GM12878 (cell line): ENCODE data around the gene HOXC5. TPM values are rescaled to one million over a fixed set of nuclear protein-coding genes. Genes with fewer than 3 reads are reported as not detected.

ENCODE experiments used
- ATAC-seq: fragments of 200-7000 bp; cut with Tn5 transposase; 3 replicates; pipeline ENCODE4 v1.9.1; 2020; ENCODE audit warnings: mild to moderate bottlenecking, moderate library complexity
- BruUV-seq: library from RNA; stranded (reverse); fragments of 400-500 nt; replicated peaks from 2 replicates; lab custom pipeline; 2021; lab: Mats Ljungman, UMichigan
- CTCF ChIA-PET: fragments of 300-600 bp; sonication (Branson Sonifier 250); formaldehyde crosslinking; extraction: SDS; loops from one replicate; lab custom pipeline; 2021; ENCODE audit warnings: inconsistent platforms; lab: Yijun Ruan, JAX
- POLR2A ChIA-PET: fragments of 350-600 bp; formaldehyde crosslinking; extraction: SDS; loops from one replicate; lab custom pipeline; 2021; ENCODE audit warnings: inconsistent platforms; lab: Charles Lee
- RAD21 ChIA-PET: fragments of 300-600 bp; sonication (Branson Sonifier 250); formaldehyde crosslinking; loops from one replicate; lab custom pipeline; 2023; ENCODE audit warnings: antibody characterized with exemption; ENCODE audit not compliant: unreplicated experiment; lab: Charles Lee
- SMC1A ChIA-PET: fragments of 300-600 bp; sonication (Branson Sonifier 250); formaldehyde crosslinking; loops from one replicate; lab custom pipeline; 2023; ENCODE audit not compliant: unreplicated experiment, uncharacterized antibody; lab: Charles Lee
- DNase-seq: peaks from one replicate; pipeline ENCODE4 v3.0.0-alpha.2; 2011; ENCODE audit warnings: low read depth, low spot score
- FAIRE-seq: peaks from 3 replicates; lab custom pipeline; 2011; peaks lifted over from hg19 to GRCh38; lab: Jason Lieb, UNC
- H2AFZ ChIP-seq: 2 replicates; pipeline ENCODE4 v1.6.0; 2011; ENCODE audit warnings: low read depth, low read length, control low read depth; ENCODE audit not compliant: control insufficient read depth
- H3K27ac ChIP-seq: 2 replicates; pipeline ENCODE4 v1.5.1; 2011; ENCODE audit warnings: control low read depth; ENCODE audit not compliant: control insufficient read depth, insufficient read depth
- H3K27me3 ChIP-seq, 2 experiments: replicated peaks in 1 of 2; 2 replicates each; pipeline versions ENCODE4 v1.6.0 to v1.6.1; 2011; ENCODE audit warnings: low read length in 1 of 2; ENCODE audit not compliant: control insufficient read depth in 2 of 2, insufficient read depth in 2 of 2
- H3K36me3 ChIP-seq, 2 experiments: 2 replicates each; pipeline ENCODE4 v1.5.1; 2011; ENCODE audit warnings: low read length in 1 of 2; ENCODE audit not compliant: control insufficient read depth in 2 of 2, insufficient read depth in 2 of 2
- H3K4me1 ChIP-seq: 2 replicates; pipeline ENCODE4 v1.6.1; 2011; ENCODE audit warnings: mild to moderate bottlenecking, low read length, moderate library complexity, mixed read lengths; ENCODE audit not compliant: control insufficient read depth, insufficient read depth
- H3K4me2 ChIP-seq: 2 replicates; pipeline ENCODE4 v1.6.0; 2011; ENCODE audit warnings: control low read depth; ENCODE audit not compliant: control insufficient read depth, insufficient read depth
- H3K4me3 ChIP-seq: fragments of 200-600 bp; sonication (generic); 2 replicates; pipeline ENCODE4 v1.5.1; 2016
- H3K79me2 ChIP-seq: 2 replicates; pipeline ENCODE4 v1.6.0; 2011; ENCODE audit warnings: low read length; ENCODE audit not compliant: control insufficient read depth, insufficient read depth
- H3K9ac ChIP-seq: 2 replicates; pipeline ENCODE4 v1.8.0; 2011; ENCODE audit warnings: low read length, control low read depth, mixed read lengths; ENCODE audit not compliant: control insufficient read depth, insufficient read depth
- H3K9me3 ChIP-seq: replicated peaks from 3 replicates; pipeline ENCODE4 v1.5.1; 2011; ENCODE audit warnings: mild to moderate bottlenecking, low read length; ENCODE audit not compliant: control insufficient read depth, insufficient read depth
- H4K20me1 ChIP-seq: 2 replicates; pipeline ENCODE4 v1.6.0; 2011; ENCODE audit not compliant: control insufficient read depth, insufficient read depth
- BCL11A ChIP-seq: IDR thresholded peaks from 2 replicates; pipeline ENCODE4 v1.6.1; 2011; ENCODE audit warnings: low read depth, low read length
- EZH2 ChIP-seq: IDR thresholded peaks from 2 replicates; pipeline ENCODE4 v1.6.1; 2012; ENCODE audit warnings: low read depth, mild to moderate bottlenecking, control low read depth, inconsistent platforms, low read length, borderline replicate concordance; ENCODE audit not compliant: control insufficient read depth
- FOS ChIP-seq: IDR thresholded peaks from 3 replicates; pipeline ENCODE4 v1.6.1; 2011; ENCODE audit warnings: borderline replicate concordance; ENCODE audit not compliant: insufficient read length; ENCODE audit errors: extremely low read depth
- KDM1A ChIP-seq: fragments of 200-600 bp; sonication (generic); IDR thresholded peaks from 2 replicates; pipeline ENCODE4 v1.6.1; 2016; ENCODE audit warnings: borderline replicate concordance
- MYC ChIP-seq: IDR thresholded peaks from 2 replicates; pipeline ENCODE4 v1.6.1; 2011; ENCODE audit warnings: mild to moderate bottlenecking, low read length, moderate library complexity, inconsistent platforms; ENCODE audit not compliant: insufficient read depth, insufficient replicate concordance, insufficient read length, severe bottlenecking
- STAT1 ChIP-seq: fragments of 450-650 bp; conservative IDR thresholded peaks from 2 replicates; pipeline ENCODE4 v1.6.1; 2014; ENCODE audit warnings: antibody characterized with exemption, mild to moderate bottlenecking
- TCF12 ChIP-seq: IDR thresholded peaks from 2 replicates; pipeline ENCODE4 v1.6.1; 2011; ENCODE audit warnings: low read depth, mild to moderate bottlenecking, low read length
- ZBED1 ChIP-seq: IDR thresholded peaks from 2 replicates; pipeline ENCODE4 v1.6.1; 2016; ENCODE audit warnings: borderline replicate concordance
- ZNF217 ChIP-seq: fragments of 450-650 bp; IDR thresholded peaks from 2 replicates; pipeline ENCODE4 v1.6.1; 2017; ENCODE audit warnings: antibody characterized with exemption, mild to moderate bottlenecking
- ZNF24 ChIP-seq: fragments of 450-650 bp; IDR thresholded peaks from 2 replicates; pipeline ENCODE4 v1.6.1; 2017; ENCODE audit warnings: antibody characterized with exemption, mild to moderate bottlenecking
- in situ Hi-C: fragments of 300-500 bp; cut with MboI; formaldehyde crosslinking; loops from 9 replicates; pipeline ENCODE4 v1.14.3; 2018; ENCODE audit warnings: mixed read lengths
- intact Hi-C: fragments of 100-400 bp; cut with micrococcal nuclease; formaldehyde crosslinking; loops from one replicate; pipeline ENCODE4 v1.14.2; 2022; ENCODE audit not compliant: unreplicated experiment
- polyA plus RNA-seq, 11 experiments: library from polyadenylated mRNA; depleted of rRNA in 4 of 11; unstranded in 6 of 11; stranded (reverse) in 5 of 11; fragments of >200 nt; fragmentation: Nextera tagmentation in 4 of 11; fragmentation: Illumina TruSeq in 1 of 11; extraction: Ambion mirVana in 4 of 11; extraction: Trizol in 1 of 11; gene quantifications; 1 replicate in 1 of 11; 2 replicates in 10 of 11; pipeline versions ENCODE4 v1.2.1 to v1.2.3, GENCODE V29; 2011 to 2016; ENCODE audit warnings: inconsistent platforms in 2 of 11, missing spikeins in 2 of 11, low read depth in 1 of 11
- total RNA-seq, 4 experiments: library from RNA; depleted of rRNA in 3 of 4; stranded (reverse); fragments of >200 nt in 3 of 4; fragmentation: Illumina TruSeq in 1 of 4; extraction: Trizol in 1 of 4; gene quantifications; 2 replicates each; pipeline versions ENCODE4 v1.2.1 to v1.2.3, GENCODE V29; 2013 to 2021
- TF ChIP-seq, protein P1 (sequence below): fragments of 450-650 bp; IDR thresholded peaks from 2 replicates; pipeline ENCODE4 v1.6.1; 2017; ENCODE audit warnings: mild to moderate bottlenecking
- TF ChIP-seq, protein P2 (sequence below): IDR thresholded peaks from 2 replicates; pipeline ENCODE4 v1.6.1; 2012; ENCODE audit warnings: low read length, inconsistent platforms

The HOXC5 gene
- total and polyA plus RNA-seq, 10 of the 15 experiments (the other 5 are each of a cell fraction or from before 2014, with no cell fraction given) = 0.11 TPM; not detected in 9

DNA sequence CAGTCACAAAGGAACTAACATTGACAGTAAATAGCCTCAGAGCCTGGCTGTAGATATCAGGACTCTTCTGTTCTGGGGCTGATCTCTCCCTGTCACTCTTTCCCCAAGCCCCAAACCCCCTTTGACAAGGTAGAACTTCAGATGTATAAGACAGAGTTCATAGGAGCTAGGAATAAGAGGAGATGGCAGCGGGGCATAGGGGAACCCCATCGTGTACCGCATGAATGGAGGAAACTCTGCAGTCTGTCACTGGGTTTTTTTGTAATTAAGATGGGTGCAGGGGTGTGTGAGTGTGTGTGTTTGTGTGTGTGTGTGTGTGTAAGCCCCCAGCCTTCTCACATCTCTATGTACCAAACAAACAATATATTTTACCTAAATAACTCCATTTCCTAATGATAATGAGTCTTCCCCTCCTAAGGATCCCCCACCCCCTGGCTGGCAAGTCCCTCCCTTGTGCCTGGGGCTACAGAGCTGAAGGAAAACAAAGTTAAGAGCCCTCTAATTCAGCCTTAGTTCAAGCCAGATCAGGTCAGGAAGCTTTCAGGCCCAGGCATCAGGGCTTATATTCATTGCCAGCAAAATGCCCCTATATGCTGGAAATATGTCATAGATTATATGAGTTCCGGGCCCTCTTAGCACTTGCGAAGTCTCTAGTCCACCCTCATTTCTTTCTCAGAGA, 11.7 kb downstream of the HOXC5 start (continued):
- TF ChIP-seq MYC (no peak), ZNF217 (no peak)

DNA sequence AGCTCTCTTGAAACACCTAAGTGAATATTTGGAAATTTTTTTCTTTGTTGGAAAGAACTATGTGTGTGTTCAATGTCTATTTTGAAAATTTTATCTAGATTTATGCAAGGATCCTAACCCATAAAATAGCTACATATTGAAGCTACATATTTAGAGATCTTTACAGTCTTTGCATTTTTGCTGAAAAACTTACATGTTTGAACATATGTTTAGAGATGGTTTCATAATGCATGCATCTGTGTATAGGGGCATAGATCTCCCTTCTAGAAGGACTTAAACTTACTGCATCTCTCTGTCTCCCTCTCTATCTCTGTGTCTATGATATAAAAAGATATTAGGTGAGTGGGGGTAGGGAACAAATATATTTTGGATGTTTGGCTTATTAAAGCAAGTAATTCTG, 12.6 kb downstream of the HOXC5 start:
- H2AFZ ChIP-seq = no peak overlapping the region
- RAD21 ChIA-PET = interaction anchor here (0.8 to 2.3 kb wide), 5 partner anchors 8 to 143 kb away, joined by 3 to 10 read pairs (median 3); partner anchors contain the start of genes HOXC4, HOXC5 and SMUG1
- H3K4me2 ChIP-seq = no peak overlapping the region
- no peaks in the 10 kb centered on the region for H3K9me3 ChIP-seq
- H3K9ac ChIP-seq = no peak overlapping the region
- FAIRE-seq (no peak), DNase-seq (no peak), ATAC-seq (no peak)
- no peaks in the 10 kb centered on the region for H3K79me2 ChIP-seq
- H3K27me3 ChIP-seq = peaks cover 5 to 6% of the 10 kb centered on the region in 2 experiments; a peak in 3 of 4 replicates
- SMC1A ChIA-PET = interaction anchor here (0.7 to 1.9 kb wide), 5 partner anchors 8 to 171 kb away, joined by 3 to 5 read pairs (median 3); partner anchors contain the start of gene HOXC4
- H3K27ac ChIP-seq = no peak overlapping the region
- TF ChIP-seq ZBED1 (no peak), BCL11A (no peak), FOS (no peak), TCF12 (no peak), EZH2 (no peak), KDM1A (no peak), STAT1 (no peak), ZNF24 (no peak)
- TF ChIP-seq, protein P1, sequence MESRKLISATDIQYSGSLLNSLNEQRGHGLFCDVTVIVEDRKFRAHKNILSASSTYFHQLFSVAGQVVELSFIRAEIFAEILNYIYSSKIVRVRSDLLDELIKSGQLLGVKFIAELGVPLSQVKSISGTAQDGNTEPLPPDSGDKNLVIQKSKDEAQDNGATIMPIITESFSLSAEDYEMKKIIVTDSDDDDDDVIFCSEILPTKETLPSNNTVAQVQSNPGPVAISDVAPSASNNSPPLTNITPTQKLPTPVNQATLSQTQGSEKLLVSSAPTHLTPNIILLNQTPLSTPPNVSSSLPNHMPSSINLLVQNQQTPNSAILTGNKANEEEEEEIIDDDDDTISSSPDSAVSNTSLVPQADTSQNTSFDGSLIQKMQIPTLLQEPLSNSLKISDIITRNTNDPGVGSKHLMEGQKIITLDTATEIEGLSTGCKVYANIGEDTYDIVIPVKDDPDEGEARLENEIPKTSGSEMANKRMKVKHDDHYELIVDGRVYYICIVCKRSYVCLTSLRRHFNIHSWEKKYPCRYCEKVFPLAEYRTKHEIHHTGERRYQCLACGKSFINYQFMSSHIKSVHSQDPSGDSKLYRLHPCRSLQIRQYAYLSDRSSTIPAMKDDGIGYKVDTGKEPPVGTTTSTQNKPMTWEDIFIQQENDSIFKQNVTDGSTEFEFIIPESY = no peak
- TF ChIP-seq, protein P2, sequence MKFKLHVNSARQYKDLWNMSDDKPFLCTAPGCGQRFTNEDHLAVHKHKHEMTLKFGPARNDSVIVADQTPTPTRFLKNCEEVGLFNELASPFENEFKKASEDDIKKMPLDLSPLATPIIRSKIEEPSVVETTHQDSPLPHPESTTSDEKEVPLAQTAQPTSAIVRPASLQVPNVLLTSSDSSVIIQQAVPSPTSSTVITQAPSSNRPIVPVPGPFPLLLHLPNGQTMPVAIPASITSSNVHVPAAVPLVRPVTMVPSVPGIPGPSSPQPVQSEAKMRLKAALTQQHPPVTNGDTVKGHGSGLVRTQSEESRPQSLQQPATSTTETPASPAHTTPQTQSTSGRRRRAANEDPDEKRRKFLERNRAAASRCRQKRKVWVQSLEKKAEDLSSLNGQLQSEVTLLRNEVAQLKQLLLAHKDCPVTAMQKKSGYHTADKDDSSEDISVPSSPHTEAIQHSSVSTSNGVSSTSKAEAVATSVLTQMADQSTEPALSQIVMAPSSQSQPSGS = no peak
- POLR2A ChIA-PET = no interaction called here
- in situ Hi-C loops (no loop called here), intact Hi-C loops (no loop called here)
- peaks cover 4% of the 10 kb centered on the region; the same call in 1 of the 2 replicates for H3K4me1 ChIP-seq
- BruUV-seq = no TSS peak
- CTCF ChIA-PET = interaction anchor here (1.0 to 4.5 kb wide), 6 partner anchors 8 to 156 kb away, joined by 3 to 16 read pairs (median 4); partner anchors contain the start of genes HOXC4 and HOXC5
- H3K4me3 ChIP-seq = no peak overlapping the region
- no peaks in the 10 kb centered on the region for H3K36me3 ChIP-seq
- H4K20me1 ChIP-seq = no peaks in the 10 kb centered on the region
